Measurements from ENCODE around the gene CALN1.

- TF ChIP-seq CTCF (IDR thresholded peaks at IDR 0.05) (no peak), POLR2A (IDR thresholded peaks at IDR 0.05) (no peak)
These were observed 259.0 kb downstream of the CALN1 start for GRCh38 chr7:72153132-72153512.
